Colon (tissue), 2 donors: ENCODE measurements around the gene SETD1A.

Experiments
- FAIRE-seq: peaks from 2 replicates; lab custom pipeline; 2012; peaks lifted over from hg19 to GRCh38; lab: Jason Lieb, UNC
- donor health status: control.
- donor health status: control.

Gene SETD1A

DNA sequence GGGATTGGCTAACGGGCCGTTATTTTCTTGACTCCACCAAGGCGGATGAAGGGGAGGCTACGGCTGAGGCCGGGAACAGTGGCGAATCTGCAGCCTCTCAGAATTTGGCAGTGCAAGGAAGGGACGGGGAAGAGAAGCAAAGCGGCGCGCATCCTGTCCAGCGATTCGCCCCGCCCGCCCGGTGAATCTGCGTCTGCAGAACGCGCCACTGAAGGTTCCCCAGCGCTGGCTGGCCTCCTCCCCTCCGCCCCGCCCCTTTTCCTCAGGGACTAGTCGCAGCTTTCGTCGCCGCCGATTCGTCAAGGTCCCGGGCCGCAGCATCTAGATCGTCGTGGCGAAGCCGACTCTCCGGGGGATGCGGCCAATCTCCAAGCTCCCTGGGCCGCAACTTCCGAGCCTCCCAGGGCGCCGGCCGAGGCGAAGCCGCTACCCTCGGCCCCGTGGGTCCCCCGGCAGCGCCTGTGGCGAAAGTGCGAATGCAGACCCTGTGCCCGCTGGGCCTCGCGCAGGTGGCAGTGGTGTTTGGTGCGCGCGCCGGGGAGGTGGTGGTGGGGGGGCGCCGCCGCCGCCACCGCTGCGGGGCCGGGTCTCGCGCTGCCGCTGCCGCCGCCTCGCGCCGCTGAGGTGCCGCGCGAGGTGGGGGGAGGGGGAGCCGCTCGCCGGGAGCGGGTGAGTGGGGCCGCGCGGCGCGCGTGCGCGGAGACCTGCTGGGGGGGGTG is at the start of gene SETD1A:
Gene SETD1A, plus strand, starts transcription at position 299 of the 719 bp plus-strand sequence. CDS start 978 bp downstream, outside the sequence.
- no peak for FAIRE-seq

DNA sequence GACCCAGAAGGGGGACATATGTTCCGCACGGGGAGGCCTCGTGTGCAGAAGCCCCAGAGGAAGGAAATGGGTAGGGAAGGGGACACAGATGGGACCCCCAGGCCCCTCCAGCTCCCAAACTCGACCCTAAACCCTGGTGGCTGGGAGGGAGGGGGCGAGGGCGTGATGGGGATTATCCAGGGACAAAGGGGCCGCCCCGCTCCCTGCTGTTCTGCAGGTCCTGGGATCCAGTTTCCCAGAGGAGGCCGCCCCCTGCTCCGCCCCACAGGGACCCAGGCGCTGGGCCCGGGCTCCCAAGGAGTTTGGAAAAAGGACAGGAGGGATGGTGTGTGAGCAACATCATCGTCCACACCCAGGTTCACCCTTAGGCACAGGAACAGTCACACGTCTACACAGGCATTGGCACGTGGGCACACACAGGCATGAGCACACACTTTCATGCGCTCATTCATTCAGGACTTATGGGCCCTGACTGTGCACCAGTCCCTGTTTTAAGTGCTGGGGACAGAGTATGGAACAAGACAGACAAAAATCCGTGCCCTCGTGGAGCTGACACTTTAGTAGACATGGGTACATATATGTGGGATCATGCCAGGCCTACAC is 47.0 kb upstream of the SETD1A start:
- FAIRE-seq, result no peak

DNA sequence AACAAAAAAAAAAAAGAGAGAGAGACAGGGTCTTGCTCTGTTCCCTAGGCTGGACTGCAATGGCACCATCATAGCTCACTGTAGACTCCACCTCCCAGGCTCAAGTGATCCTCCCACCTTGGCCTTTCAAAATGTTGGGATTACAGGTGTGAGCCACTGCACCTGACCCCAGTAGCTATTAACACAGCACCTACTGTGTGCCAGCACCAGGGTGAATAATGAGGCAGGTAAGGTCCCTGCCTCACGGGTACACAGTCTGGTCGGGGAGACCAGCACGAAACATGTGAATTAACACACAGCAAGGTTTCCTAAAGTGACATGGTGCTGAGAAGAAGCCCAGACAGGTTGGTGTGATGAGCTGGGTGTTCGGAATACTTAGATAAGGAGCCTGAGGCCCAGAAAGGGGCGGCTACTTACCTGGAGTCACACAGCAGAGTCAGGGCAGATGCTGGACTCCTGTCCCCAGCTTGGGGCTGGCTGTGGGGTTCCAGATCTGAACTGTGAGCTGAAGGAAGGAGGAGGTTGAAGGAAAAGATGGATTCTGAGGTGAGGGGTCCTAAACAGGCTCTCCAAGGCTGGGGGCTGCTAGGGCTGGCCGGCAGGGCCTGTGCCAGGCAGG is 44.7 kb upstream of the SETD1A start:
- no peak for FAIRE-seq

DNA sequence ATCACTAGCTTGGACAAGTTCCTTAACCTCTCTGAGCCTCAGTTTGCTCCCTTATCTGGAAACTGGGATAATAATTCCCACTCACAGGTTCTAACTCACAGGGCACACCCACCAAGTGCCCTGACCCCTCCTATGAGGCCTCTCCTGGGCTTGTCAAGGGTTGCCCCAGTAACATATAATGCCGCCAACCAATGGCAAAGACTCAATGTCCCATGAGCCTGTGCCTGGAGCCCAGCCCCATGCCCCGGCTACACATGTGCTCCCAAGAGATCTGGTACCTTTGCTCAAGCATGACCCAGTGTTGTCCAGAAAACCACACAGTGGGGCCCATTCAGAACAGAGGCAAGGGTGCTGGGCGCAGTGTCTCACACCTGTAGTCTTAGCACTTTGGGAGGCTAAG is 42.7 kb upstream of the SETD1A start:
- no peak for FAIRE-seq

DNA sequence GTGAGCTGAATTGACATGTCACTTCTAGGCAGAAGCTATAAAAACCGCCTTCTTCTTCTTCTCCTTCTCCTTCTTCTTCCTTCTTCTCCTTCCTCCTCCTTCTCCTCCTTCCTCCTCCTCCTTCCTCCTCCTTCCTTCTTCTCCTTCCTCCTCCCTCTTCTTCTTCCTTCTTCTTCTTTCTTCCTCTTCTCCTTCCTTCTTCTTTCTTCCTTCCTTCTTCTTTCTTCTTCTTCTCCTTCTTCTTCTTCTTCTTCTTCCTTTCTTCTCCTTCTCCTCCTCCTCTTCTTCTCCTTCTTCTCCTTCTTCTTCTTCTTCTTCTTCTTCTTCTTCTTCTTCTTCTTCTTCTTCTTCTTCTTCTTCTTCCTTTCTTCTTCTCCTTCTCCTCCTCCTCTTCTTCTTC is 38.9 kb upstream of the SETD1A start:
- FAIRE-seq, result no peak

DNA sequence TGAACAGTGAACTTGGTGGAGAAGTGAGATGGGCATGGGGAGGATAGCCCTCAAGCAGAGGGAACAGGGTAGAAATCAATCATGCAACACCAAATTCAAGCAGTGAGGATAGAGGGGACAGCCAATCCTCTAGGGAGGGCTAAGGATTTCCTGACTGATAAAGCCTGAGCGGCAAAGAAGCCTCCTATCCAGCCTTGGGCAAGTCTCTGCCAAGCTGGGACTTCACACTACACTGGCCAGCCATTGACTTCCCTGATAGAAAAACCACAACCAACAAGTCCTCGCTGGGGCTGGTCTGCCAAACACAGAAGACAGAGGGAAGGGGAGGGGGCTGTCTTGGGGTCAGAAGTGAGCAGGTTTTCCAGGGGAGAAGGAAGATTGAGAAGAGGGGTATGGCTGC is 36.7 kb upstream of the SETD1A start:
- no peak for FAIRE-seq

DNA sequence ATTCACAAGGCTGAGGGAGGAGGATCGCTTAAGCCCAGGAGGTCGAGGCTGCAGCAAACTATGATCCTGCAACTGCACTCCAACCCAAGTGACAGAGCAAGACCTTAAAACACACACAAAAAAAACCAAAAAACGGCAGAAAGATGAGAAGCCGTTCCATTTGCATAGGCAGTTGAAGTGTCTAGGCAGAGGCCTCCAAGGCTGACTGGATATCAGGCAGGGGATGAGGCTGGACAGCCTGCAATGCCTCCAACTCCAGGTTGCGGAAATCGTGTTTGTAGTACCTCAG is 36.2 kb upstream of the SETD1A start:
- no peak for FAIRE-seq

DNA sequence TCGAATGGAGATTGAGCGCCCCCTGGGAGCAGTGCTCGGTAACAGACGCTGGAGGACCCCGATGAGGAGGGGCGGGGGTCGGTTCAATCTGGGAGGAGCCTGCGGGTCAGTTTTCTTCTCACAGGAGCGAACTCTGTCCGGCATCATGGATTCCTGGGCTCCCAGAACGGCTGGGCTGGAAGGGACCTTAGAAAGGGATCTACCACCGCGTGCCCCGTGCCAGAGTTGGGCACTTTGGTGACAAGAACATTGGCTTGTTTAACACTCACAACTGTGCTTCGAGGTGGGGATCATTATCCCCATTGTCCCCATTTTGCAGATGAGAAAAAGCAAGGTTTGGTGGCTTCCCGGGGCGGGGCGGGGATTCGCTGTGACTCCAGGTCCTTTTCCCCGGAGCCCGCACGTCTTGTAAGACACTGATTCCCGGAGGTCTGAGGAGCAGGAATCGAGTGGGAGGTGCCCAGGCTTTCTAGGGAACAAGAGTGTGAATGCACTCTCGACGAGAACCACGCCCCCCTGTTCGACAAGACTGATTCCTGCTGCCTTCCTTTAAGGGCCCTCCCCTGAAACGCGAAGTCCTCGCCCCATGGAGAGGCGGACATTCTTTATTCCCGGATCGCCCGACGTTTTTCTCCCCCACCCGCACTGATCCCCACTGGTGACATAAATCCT is 35.7 kb upstream of the SETD1A start:
- FAIRE-seq, result no peak

DNA sequence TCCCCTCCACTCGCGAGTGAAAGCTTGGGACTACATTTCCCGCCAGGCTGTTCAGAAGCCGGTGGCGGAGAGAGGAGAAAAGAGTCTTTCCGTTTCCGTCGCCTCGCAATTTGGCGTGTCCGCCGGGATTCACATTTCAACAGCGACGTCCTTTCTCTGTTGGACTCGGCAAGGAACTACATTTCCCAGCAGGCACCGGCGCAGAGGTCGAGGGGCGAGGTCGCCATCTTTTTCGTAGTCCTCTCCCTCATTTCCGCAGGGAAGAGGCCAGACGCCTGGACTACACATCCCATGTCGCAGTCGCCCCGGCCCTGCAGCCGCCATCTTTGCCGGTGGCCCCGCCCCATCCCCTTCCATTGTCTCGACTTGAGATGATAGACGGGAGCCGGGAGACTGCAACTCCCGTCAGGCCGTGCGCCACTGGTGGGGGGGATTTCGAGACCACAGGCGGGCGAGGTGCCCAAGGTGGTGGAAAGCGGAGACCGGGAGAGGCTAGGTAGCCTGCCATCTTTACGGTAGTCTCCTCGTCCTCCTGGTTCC is 35.1 kb upstream of the SETD1A start:
- FAIRE-seq, result peak; percentile 92

DNA sequence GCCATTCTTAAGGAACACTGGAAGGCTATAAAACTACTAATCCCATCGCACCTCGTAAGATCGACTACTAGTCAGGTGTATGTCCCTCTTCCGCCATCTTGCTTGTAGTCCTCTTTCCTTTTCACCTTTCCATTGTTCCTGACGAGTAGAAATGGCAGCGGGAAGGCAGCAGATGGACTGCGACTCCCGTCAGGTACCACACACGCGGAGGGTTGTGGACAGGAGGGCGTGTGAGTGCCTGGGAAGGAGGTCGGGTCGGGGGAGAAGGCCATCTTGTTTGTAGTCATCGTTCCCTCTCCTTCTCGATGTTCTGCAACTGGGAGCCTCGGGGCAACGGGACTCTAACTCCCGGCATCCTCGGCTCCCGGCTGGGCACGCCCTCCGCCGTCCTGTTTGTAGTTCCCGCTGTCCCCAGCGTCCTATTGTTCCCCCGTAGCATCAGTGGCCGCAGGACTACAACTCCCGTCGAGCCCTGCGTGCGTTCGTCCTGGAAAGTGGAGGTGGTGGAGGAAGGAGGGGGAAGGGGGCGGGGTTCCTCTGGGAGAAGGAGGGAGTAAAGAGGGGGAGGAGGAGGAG is 34.5 kb upstream of the SETD1A start:
- FAIRE-seq, result no peak

DNA sequence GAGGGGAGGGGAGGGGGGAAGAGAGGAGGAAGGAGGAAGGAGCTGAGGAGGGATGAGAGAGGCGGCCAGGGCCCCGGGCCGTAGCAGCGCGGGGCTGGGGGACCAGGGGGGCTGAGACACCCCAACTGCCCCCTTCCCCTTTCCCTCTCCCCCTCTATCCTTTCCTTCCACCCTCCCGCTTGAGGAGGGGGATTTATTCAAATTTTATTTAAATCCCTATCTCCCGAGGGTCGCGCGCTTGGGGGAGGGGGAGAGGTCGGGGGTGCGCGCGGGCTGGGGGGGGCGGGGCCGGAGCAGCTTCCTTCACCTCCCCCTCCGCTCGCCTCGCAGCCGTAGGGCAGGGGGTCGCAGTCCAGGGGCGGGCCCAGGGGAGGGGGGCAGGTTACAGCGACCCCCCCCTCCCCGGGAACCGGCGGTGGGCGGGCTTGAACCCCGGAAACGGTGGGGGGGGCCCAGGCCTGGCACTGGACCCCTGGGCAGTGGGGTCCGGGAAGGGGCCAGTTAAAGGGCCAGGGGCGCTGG is 33.9 kb upstream of the SETD1A start, which contains the start of gene FBXL19:
Gene FBXL19, plus strand, starts transcription at position 19 of the 522 bp plus-strand sequence. CDS start 2,183 bp downstream, outside the sequence.
- no peak for FAIRE-seq

DNA sequence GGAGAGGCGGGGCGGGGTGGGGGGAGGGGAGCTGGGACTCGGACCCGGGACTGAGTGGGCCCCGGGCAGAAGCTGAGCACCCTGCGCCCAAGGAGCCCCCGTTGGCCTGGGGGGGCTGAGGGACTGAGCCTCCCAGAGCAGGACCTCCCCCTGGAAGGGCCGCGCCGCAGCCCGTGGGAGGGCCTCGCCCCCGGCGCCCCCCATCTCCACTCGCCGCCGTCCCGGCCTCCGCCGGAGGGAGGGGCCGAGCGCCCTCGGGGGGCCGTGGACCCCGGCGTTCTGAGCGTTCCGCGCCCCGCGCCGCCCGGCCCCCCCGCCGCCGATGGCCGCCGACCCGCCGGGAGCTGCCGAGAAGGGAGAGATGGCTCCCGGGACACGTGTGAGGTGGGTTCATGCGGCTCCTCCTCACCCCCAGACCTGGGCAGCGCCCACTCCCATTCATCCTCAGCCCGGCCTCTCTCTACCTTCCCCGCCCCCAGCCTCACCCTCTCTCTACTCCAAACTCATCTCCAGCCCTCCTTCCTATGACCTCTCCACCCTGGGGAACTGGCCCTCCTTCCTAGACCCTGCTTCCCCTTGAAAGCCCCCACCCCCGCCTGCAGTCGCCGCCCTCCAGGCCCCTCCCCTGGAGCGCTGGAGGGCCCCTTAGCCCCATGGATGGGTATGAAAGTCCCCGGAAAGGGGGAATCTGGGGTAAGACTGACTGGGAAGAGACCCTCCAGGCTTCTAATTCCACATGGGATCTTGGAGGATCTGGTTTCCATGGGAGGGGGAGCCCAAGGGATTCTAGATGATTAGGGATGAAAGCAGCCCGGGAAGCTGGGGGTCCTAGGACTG is 33.3 kb upstream of the SETD1A start:
- FAIRE-seq, result no peak

DNA sequence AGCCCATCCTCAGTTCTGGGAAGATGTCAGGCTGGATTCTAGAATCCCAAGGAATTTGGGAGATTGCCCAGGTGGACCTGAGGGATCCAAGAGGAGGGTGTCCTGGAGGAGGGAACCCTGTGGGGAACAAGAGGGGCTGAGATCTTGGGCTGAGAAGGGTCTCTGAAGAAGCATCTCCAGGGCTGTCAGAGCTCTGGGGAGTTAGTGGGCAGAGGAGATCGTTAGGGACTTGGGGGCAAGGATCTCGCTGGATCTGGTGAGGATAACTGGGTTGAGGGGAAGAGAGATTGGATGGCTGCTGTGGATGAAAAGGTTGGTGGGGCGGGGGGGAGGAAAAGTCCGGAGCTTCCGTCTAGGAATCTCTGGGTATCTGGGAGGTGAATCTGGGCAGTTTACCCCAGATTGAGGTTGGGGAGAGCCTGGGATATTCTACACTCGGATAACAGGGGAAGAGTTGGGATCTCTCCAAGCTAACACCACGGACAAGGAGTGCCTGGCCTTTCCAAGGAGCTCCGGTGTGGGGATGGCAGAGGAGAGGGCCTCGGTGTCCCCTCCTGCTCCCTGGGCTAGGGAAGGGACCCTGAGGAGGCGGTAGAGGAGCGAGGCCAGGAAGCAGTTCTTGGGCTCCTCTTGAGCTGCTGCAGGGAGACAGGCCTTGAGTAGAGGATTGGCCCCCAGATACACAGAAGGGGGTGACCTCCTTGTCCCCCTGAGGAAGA is 32.5 kb upstream of the SETD1A start:
- FAIRE-seq, result no peak

DNA sequence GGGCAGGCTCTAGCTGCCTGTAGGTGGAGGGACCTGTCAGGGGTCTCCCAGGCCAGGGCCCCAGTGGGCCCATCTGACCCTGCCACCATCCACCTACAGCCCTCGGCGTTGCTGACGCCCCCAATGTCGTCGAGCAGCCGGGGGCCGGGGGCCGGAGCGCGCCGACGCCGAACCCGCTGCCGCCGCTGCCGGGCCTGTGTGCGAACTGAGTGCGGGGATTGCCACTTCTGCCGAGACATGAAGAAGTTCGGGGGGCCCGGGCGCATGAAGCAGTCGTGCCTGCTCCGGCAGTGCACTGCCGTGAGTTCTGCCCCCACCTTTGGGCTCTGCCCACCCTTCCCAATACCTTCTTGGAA is 31.9 kb upstream of the SETD1A start:
- no peak for FAIRE-seq

DNA sequence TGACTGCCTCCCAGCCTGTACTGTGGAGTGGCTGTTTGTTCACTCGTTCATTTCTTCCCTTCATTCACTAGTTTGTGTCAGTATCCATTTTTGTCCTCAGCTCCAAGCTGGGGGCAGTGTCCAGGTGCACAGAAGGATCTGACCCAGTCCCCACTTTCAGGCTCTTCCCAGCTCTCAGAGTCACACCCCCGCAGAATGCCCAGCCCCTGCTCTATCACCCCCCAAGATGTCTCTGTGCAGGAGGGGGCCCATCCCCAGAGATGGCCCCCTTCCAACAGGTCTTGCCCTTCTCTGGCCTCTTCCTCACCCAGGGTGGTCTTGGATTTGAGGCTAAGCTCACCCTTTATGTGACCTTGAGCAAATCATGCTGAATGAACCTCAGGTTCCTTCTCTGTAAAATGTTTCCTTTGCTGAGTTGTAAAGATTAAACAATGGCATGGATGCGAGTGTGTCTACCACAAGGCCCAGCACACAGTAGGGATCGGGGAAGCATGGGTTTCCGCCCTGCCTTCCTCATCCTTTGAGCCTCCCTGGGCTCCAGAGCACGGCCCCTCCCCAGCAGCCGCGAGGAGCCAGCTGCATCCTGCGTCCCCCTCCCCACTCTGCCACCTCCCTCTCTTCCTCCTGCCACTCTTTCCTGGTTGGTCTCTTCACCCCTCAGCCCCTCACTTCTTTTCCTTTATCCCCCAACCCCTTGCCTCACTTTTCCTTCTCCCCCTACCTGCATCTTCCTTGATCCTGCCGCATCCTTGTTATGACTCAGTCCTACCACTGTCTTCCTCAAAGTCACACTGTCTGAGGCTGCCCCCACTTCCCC is 31.4 kb upstream of the SETD1A start:
- no peak for FAIRE-seq

DNA sequence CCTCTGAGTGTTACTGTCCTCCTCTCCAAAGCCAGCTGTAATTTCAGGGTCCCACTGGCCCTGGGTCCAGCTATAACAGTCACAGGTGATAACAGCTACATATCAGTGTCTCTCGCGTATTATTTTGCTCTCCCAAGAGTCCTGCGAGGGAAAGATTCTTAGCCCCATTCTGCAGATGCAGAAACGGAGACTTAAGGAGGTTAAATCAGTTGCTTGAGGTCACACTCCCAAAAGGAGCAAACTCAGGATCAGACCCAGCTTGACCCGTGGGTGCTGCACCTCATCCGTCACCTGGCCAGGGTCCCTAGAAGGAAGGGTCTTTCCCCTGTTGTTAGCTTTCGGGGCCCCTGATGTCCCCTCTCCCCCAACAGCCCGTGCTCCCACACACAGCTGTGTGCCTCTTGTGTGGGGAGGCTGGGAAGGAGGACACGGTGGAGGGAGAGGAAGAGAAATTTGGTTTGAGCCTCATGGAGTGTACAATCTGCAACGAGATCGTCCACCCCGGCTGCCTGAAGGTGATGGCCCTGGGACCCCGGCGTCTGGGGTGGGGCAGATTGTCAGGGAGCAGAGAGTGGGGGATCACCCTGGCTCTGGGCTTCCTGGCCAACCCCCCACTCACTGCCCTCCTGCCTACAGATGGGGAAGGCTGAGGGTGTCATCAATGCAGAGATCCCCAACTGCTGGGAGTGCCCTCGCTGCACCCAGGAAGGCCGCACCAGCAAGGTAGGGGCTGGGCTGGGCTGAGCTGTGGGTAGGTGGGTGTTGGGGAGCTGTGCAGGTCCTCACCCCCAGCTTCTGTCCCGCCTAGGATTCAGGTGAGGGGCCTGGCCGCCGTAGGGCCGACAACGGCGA is 30.4 kb upstream of the SETD1A start:
- FAIRE-seq, result no peak

DNA sequence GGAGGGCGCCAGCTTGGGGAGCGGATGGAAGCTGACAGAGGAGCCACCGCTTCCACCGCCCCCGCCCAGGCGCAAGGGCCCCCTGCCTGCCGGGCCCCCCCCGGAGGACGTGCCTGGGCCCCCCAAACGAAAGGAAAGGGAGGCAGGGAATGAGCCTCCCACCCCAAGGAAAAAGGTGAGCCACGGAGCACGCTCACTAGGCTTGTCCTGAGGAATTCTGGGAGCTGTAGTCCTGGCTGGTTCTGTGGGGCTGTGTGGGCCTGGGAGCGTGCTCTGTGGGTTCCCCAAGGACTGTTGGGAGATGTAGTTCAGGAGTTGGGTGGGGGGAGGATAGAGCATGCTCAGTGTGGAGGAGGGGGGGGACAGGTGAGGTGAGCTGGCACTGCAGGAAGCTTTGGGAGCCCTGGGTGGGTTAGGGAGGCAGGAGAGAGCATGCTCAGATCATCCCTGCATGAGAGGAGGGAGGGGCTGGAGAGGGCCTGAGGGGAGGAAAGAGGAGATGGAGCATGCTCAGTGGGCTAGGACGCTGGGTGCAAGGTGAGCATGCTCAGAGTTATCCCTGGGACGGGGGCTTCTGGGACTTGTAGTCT is 29.7 kb upstream of the SETD1A start:
- FAIRE-seq, result no peak

DNA sequence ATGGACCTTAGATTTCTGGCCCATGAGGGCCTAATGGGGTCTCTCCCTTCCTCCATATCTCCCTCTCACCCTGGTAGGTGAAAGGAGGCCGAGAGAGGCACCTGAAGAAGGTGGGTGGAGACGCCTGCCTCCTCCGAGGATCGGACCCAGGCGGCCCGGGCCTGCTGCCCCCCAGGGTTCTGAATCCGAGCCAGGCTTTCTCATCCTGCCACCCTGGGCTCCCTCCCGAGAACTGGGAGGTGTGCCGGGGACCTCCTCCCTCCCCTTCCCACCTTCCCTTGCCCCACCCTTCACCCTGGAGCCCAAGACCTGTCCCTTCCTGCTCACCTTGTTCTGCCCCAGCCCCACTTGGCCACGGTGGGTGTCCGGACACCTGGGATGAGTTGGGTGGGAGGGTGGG is 29.2 kb upstream of the SETD1A start:
- FAIRE-seq, result no peak

DNA sequence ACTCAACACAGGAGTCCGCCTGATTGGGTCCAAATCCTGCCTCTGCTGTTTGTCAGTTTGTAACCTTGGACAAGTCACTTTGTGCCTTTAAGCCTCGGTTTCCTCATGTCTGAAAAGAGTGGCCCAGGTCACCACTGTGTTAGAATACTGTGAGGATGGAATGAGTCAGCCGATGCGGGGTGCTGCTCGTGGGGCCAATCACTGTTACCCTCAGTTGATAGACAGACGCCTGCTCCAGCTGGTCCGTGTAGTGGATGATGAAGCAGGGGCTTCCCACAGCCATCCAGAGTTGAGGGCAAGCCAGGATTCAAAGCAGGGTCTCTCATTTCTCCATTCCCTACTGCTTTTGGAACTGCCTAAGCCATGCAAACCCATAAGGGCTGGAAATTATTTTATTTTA is 28.4 kb upstream of the SETD1A start:
- FAIRE-seq, result no peak
